OCI-LY7 (cell line): Measurements from ENCODE around the gene PANK4.

Experiments
- CTCF ChIP-seq: fragments of 200-600 bp; sonication (generic); conservative IDR thresholded peaks from 2 replicates; pipeline ENCODE4 v1.5.1; 2014; ENCODE audit warnings: mild to moderate bottlenecking, antibody characterized with exemption, low read length, moderate library complexity, mixed read lengths
- EZH2phosphoT487 ChIP-seq: fragments of 200-600 bp; sonication (generic); IDR thresholded peaks from 2 replicates; pipeline ENCODE4 v1.6.1; 2018; ENCODE audit warnings: low read depth, borderline replicate concordance, mild to moderate bottlenecking, mixed run types, antibody characterized with exemption, low read length, moderate library complexity, mixed read lengths

- no peak for TF ChIP-seq CTCF
- TF ChIP-seq EZH2phosphoT487, result no peak
Observed at GRCh38 chr1:2534315-2534686, 7.9 kb upstream of the PANK4 start.
